ENCODE measurements around the gene NBEAL2.
A peak's percentile ranks its signal among the peaks of the same experiment; 100 is the strongest.

Gene NBEAL2

GRCh38 chr3:46994801-46995731 is 15.6 kb downstream of the NBEAL2 start:
- CTCF ChIA-PET: interaction anchor here (0.6 to 1.3 kb wide), 2 partner anchors 14 to 85 kb away, joined by 3 read pairs; no protein-coding TSS in a partner anchor
- no peak for DNase-seq (ENCODE audit: extremely low spot score)
- TF ChIP-seq CTCF (IDR thresholded peaks at IDR 0.05; ENCODE audit: control extremely low read depth, extremely low read depth, low read depth, missing control alignments): no peak
- POLR2A ChIA-PET: interaction anchor here (0.5 to 0.6 kb wide), 2 partner anchors 18 to 22 kb away, joined by 3 to 4 read pairs; no protein-coding TSS in a partner anchor

GRCh38 chr3:46995901-46996562 is 16.6 kb downstream of the NBEAL2 start:
- CTCF ChIA-PET: no interaction called here

GRCh38 chr3:46996689-46997452 is 17.4 kb downstream of the NBEAL2 start:
- CTCF ChIA-PET: interaction anchor here (2.0 kb wide), 1 partner anchor 18 kb away, joined by 6 read pairs; the partner anchor contains the start of gene NBEAL2
- no peak for DNase-seq (ENCODE audit: extremely low spot score)
- no peak for TF ChIP-seq CTCF (IDR thresholded peaks at IDR 0.05; ENCODE audit: control extremely low read depth, extremely low read depth, low read depth, missing control alignments)
- POLR2A ChIA-PET: no interaction called here

More at GRCh38 chr3:46995901-46996562, 16.6 kb downstream of the NBEAL2 start:
- POLR2A ChIA-PET: no interaction called here
- no peak for DNase-seq (ENCODE audit: extremely low spot score)
- no peak for TF ChIP-seq CTCF (IDR thresholded peaks at IDR 0.05; ENCODE audit: control extremely low read depth, extremely low read depth, low read depth, missing control alignments)

GRCh38 chr3:46997453-46998091 is 18.1 kb downstream of the NBEAL2 start:
- DNase-seq (ENCODE audit: extremely low spot score): no peak
- CTCF ChIA-PET: interaction anchor here (0.8 to 2.4 kb wide), 13 partner anchors 8 to 372 kb away, joined by 3 to 9 read pairs (median 4); partner anchors contain the start of gene NBEAL2
- POLR2A ChIA-PET: no interaction called here
- no peak for TF ChIP-seq CTCF (IDR thresholded peaks at IDR 0.05; ENCODE audit: control extremely low read depth, extremely low read depth, low read depth, missing control alignments)

GRCh38 chr3:46998121-46998851 is 18.8 kb downstream of the NBEAL2 start:
- POLR2A ChIA-PET: no interaction called here

More at GRCh38 chr3:46998121-46998851, 18.8 kb downstream of the NBEAL2 start:
- peak; percentile 84 for DNase-seq (ENCODE audit: extremely low spot score)
- CTCF ChIA-PET: interaction anchor here (0.8 to 2.4 kb wide), 15 partner anchors 9 to 372 kb away, joined by 3 to 9 read pairs (median 4); partner anchors contain the start of gene NBEAL2
- TF ChIP-seq CTCF (IDR thresholded peaks at IDR 0.05; ENCODE audit: control extremely low read depth, extremely low read depth, low read depth, missing control alignments): peak; percentile 87

Data from GM10248 (cell line).